SK-N-SH (cell line): Measurements from ENCODE around the gene ETS2. TPM values are rescaled to one million over a fixed set of nuclear protein-coding genes. Genes with fewer than 3 reads are reported as not detected.

Source experiments
- CTCF ChIA-PET: fragments of 300-600, 350-600 bp; formaldehyde crosslinking; extraction: SDS; loops from one replicate; lab custom pipeline; 2021; lab: Yijun Ruan, JAX
- POLR2A ChIA-PET: fragments of 350-600 bp; sonication (Branson Sonifier 250); formaldehyde crosslinking; extraction: SDS; loops from one replicate; lab custom pipeline; 2020; ENCODE audit warnings: antibody characterized with exemption, inconsistent platforms; lab: Yijun Ruan, JAX
- DNase-seq: peaks from one replicate; pipeline ENCODE4 v3.0.0; 2012
- H2AFZ ChIP-seq: fragments of 200-600 bp; sonication (generic); 2 replicates; pipeline ENCODE4 v1.8.1; 2016; ENCODE audit warnings: antibody characterized with exemption, mild to moderate bottlenecking, low read depth
- H3F3A ChIP-seq: fragments of 200-600 bp; sonication (generic); replicated peaks from 2 replicates; pipeline ENCODE3; 2016; ENCODE audit warnings: antibody characterized with exemption, mild to moderate bottlenecking; ENCODE audit not compliant: insufficient read depth
- H3K27ac ChIP-seq, 2 experiments: fragments of 200-500 bp in 1 of 2; fragments of 200-600 bp in 1 of 2; sonication (Bioruptor generic) in 1 of 2; sonication (generic), shearing (Covaris generic) in 1 of 2; 2 replicates each; pipeline versions ENCODE4 v1.5.1 to v1.6.1; 2014 to 2016; ENCODE audit warnings: low read depth in 2 of 2, inconsistent platforms in 1 of 2, low read length in 1 of 2, mild to moderate bottlenecking in 1 of 2, mixed read lengths in 1 of 2
- H3K27me3 ChIP-seq: fragments of 200-600 bp; sonication (generic), shearing (Covaris generic); 2 replicates; pipeline ENCODE4 v1.6.1; 2016; ENCODE audit warnings: mixed run types; ENCODE audit not compliant: insufficient read depth
- H3K36me3 ChIP-seq, 2 experiments: fragments of 200-500 bp in 1 of 2; fragments of 200-600 bp in 1 of 2; sonication (Bioruptor generic) in 1 of 2; sonication (generic) in 1 of 2; replicated peaks in 1 of 2; 2 replicates each; pipeline versions ENCODE3 to v1.5.1; 2014 to 2016; ENCODE audit warnings: low read length in 1 of 2, mild to moderate bottlenecking in 1 of 2; ENCODE audit not compliant: insufficient read depth in 2 of 2, control insufficient read depth in 1 of 2
- H3K4me1 ChIP-seq, 2 experiments: fragments of 200-500 bp in 1 of 2; fragments of 200-600 bp in 1 of 2; sonication (Bioruptor generic) in 1 of 2; sonication (generic), shearing (Covaris generic) in 1 of 2; 2 replicates each; pipeline versions ENCODE4 v1.5.1 to v1.6.1; 2014 to 2016; ENCODE audit warnings: low read depth in 1 of 2, low read length in 1 of 2, mixed run types in 1 of 2; ENCODE audit not compliant: insufficient read depth in 2 of 2, control insufficient read depth in 1 of 2
- H3K4me2 ChIP-seq: fragments of 200-600 bp; sonication (generic), shearing (Covaris generic); 2 replicates; pipeline ENCODE4 v1.6.1; 2017; ENCODE audit warnings: mixed run types
- H3K4me3 ChIP-seq, 2 experiments: fragments of 200-500 bp in 1 of 2; fragments of 200-600 bp in 1 of 2; sonication (Bioruptor generic) in 1 of 2; sonication (generic), shearing (Covaris generic) in 1 of 2; 2 replicates each; pipeline versions ENCODE4 v1.5.1 to v1.8.1; 2014 to 2016; ENCODE audit warnings: low read depth in 2 of 2, inconsistent platforms in 1 of 2, low read length in 1 of 2, mild to moderate bottlenecking in 1 of 2, mixed read lengths in 1 of 2, moderate library complexity in 1 of 2
- H3K79me2 ChIP-seq: fragments of 200-600 bp; sonication (generic); 2 replicates; pipeline ENCODE4 v1.8.1; 2017; ENCODE audit warnings: mild to moderate bottlenecking; ENCODE audit not compliant: insufficient read depth
- H3K9ac ChIP-seq: fragments of 200-600 bp; sonication (generic); 2 replicates; pipeline ENCODE4 v1.6.1; 2017; ENCODE audit warnings: mixed run types
- H3K9me2 ChIP-seq: fragments of 200-600 bp; sonication (generic); 2 replicates; pipeline ENCODE4 v1.6.1; 2017; ENCODE audit warnings: mixed run types
- H3K9me3 ChIP-seq: fragments of 200-600 bp; sonication (generic); 2 replicates; pipeline ENCODE4 v1.6.1; 2017; ENCODE audit warnings: mixed run types, mild to moderate bottlenecking, moderate library complexity
- H4K20me1 ChIP-seq: fragments of 200-600 bp; sonication (generic); 2 replicates; pipeline ENCODE4 v1.6.1; 2017; ENCODE audit warnings: mild to moderate bottlenecking, mixed run types; ENCODE audit not compliant: insufficient read depth
- CHD2 ChIP-seq: fragments of 150-350 bp; IDR thresholded peaks from 2 replicates; pipeline ENCODE4 v1.6.1; 2018; ENCODE audit warnings: low read length; ENCODE audit not compliant: partially characterized antibody
- ELF1 ChIP-seq: IDR thresholded peaks from 2 replicates; pipeline ENCODE4 v1.4.0; 2012
- EP300 ChIP-seq, 2 experiments: IDR thresholded peaks; 2 replicates each; pipeline versions ENCODE4 v1.4.0 to v1.6.1; 2012; ENCODE audit warnings: borderline replicate concordance in 1 of 2, low read depth in 1 of 2, low read length in 1 of 2
- EZH2phosphoT487 ChIP-seq: fragments of 200-600 bp; sonication (generic); IDR thresholded peaks from 2 replicates; pipeline ENCODE4 v1.6.1; 2017; ENCODE audit warnings: low read depth, mixed run types, mild to moderate bottlenecking, antibody characterized with exemption, moderate library complexity, borderline replicate concordance
- FOSL2 ChIP-seq: IDR thresholded peaks from 2 replicates; pipeline ENCODE4 v1.4.0; 2012; ENCODE audit warnings: low read depth, mild to moderate bottlenecking, moderate library complexity, borderline replicate concordance
- FOXM1 ChIP-seq: IDR thresholded peaks from 2 replicates; pipeline ENCODE4 v1.4.0; 2012; ENCODE audit warnings: low read depth, mild to moderate bottlenecking
- GATA2 ChIP-seq: sonication (generic); formaldehyde crosslinking; IDR thresholded peaks from 2 replicates; pipeline ENCODE4 v1.5.0; 2020; ENCODE audit warnings: mild to moderate bottlenecking, missing genetic modification reagents
- MEF2A ChIP-seq: IDR thresholded peaks from 2 replicates; pipeline ENCODE4 v1.4.0; 2012; ENCODE audit warnings: low read depth, borderline replicate concordance
- MXI1 ChIP-seq: IDR thresholded peaks from 2 replicates; pipeline ENCODE4 v1.6.1; 2012; ENCODE audit warnings: mild to moderate bottlenecking, low read depth, low read length, improper control_type of control experiment
- SMC3 ChIP-seq: IDR thresholded peaks from 2 replicates; pipeline ENCODE4 v1.6.1; 2012; ENCODE audit warnings: low read depth, low read length, improper control_type of control experiment
- TAF1 ChIP-seq: IDR thresholded peaks from 2 replicates; pipeline ENCODE4 v1.6.1; 2012; ENCODE audit warnings: low read depth, mild to moderate bottlenecking, low read length, moderate library complexity, borderline replicate concordance
- TCF12 ChIP-seq: IDR thresholded peaks from 2 replicates; pipeline ENCODE4 v1.4.0; 2012
- YY1 ChIP-seq: IDR thresholded peaks from 2 replicates; pipeline ENCODE4 v1.4.0; 2012; ENCODE audit warnings: low read depth, mild to moderate bottlenecking
- WGBS: methylation state at CpG from one replicate; pipeline ENCODE4 v1.1.6; 2017; ENCODE audit warnings: low lambda C conversion rate; 5-methylcytosine and 5-hydroxymethylcytosine counted together
- polyA plus RNA-seq, 3 experiments: library from polyadenylated mRNA; depleted of rRNA; stranded (reverse); fragments of >200 nt; gene quantifications; 2 replicates each; pipeline ENCODE4 v1.2.3, GENCODE V29; 2012
- TF ChIP-seq, protein P1 (sequence below): fragments of 150-350 bp; IDR thresholded peaks from 2 replicates; pipeline ENCODE4 v1.6.1; 2016; ENCODE audit warnings: mild to moderate bottlenecking, low read depth, low read length
- TF ChIP-seq, protein P2 (sequence below): IDR thresholded peaks from 2 replicates; pipeline ENCODE4 v1.4.0; 2012; ENCODE audit warnings: low read depth, borderline replicate concordance
- TF ChIP-seq, protein P3 (sequence below): fragments of 200-600 bp; sonication (generic); IDR thresholded peaks from 2 replicates; pipeline ENCODE4 v1.6.1; 2017; ENCODE audit warnings: antibody characterized with exemption, mild to moderate bottlenecking, moderate library complexity
- TF ChIP-seq, protein P4 (sequence below): IDR thresholded peaks from 2 replicates; pipeline ENCODE4; 2012

Gene ETS2
- polyA plus RNA-seq, 1 of the 3 experiments (the other 2 are of a cell fraction) = 16.3 TPM

DNA sequence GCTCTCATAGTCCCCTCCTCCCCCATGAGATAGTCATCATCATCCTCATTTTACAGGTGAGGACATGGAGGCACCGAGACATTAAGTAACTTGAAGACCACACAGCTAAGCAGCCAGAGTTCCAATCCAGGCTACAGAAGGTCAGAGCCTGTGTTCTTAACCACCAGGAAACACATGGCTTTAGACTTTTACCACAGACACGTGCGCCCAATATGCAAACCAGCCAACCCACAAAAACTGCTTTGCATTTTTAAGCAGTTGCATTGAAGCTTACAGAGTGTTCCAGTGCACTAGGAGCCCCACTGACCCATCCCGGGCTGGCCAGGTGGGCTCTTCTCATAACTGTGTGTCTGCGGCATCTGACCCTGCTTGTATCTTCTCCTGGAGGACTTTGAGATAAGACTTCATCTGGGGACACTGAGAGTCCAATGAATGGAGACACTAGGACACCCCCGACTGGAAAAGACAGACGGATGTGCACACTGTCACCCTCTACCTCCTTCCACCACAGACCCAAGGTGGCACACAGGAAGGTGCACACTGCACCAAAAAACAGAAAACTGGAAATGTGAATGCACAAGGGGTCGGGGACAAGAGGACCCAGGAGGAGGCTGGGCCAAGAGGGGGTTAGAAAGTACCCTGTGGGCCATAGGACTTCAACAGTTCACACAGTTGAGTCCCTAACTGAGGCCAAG, 56.4 kb downstream of the ETS2 start (continued):
- TF ChIP-seq, protein P1, sequence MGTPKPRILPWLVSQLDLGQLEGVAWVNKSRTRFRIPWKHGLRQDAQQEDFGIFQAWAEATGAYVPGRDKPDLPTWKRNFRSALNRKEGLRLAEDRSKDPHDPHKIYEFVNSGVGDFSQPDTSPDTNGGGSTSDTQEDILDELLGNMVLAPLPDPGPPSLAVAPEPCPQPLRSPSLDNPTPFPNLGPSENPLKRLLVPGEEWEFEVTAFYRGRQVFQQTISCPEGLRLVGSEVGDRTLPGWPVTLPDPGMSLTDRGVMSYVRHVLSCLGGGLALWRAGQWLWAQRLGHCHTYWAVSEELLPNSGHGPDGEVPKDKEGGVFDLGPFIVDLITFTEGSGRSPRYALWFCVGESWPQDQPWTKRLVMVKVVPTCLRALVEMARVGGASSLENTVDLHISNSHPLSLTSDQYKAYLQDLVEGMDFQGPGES = no peak
- TF ChIP-seq EP300 (IDR thresholded peaks at IDR 0.05; ENCODE audit: borderline replicate concordance in 1 of 2, low read depth in 1 of 2, low read length in 1 of 2) = no peak
- TF ChIP-seq YY1 = no peak
- no peak for TF ChIP-seq CHD2
- no peak for TF ChIP-seq FOSL2
- no peak for TF ChIP-seq SMC3
- TF ChIP-seq MEF2A = no peak
- TF ChIP-seq, protein P2, sequence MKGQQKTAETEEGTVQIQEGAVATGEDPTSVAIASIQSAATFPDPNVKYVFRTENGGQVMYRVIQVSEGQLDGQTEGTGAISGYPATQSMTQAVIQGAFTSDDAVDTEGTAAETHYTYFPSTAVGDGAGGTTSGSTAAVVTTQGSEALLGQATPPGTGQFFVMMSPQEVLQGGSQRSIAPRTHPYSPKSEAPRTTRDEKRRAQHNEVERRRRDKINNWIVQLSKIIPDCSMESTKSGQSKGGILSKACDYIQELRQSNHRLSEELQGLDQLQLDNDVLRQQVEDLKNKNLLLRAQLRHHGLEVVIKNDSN = no peak
- no peak for TF ChIP-seq MXI1

DNA sequence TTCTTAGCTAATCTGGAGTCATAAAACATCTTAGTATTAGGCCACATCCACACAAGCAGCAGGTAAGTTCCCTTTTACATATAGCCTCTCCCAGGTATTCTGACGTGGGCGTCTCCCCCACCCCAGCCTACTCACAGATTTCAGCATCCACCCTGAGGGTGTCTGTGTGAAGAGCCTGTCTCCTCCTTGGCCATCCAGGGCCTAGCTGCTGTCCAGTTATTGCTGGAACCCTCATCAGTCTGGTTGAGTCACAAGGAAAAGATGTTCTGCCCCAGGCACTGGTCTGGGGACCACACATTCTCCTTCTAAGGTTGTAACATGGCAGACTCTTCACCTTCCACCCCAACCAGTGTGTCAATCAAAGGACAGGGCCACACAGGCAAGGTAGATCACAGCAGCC, 57.6 kb downstream of the ETS2 start:
- no peak for DNase-seq
- CTCF ChIA-PET = no interaction called here
- H3K79me2 ChIP-seq = no peaks in the 10 kb centered on the region
- peaks cover 0 to 8% of the 10 kb centered on the region in 2 experiments; a peak in 1 of 4 replicates for H3K4me1 ChIP-seq
- POLR2A ChIA-PET = no interaction called here
- H3K9ac ChIP-seq = no peak overlapping the region
- no peaks in the 10 kb centered on the region for H3K36me3 ChIP-seq
- no peak overlapping the region for H3K4me2 ChIP-seq
- no peaks in the 10 kb centered on the region for H4K20me1 ChIP-seq
- 87% methylated on average over 2 of the region's 2 CpGs for WGBS
- H3K27me3 ChIP-seq = no peaks in the 10 kb centered on the region
- no peaks in the 10 kb centered on the region for H3K9me2 ChIP-seq
- no peak for TF ChIP-seq YY1
- no peak overlapping the region for H3K4me3 ChIP-seq
- H3K27ac ChIP-seq = no peak overlapping the region
- H3F3A ChIP-seq = no peaks in the 10 kb centered on the region
- no peak overlapping the region for H2AFZ ChIP-seq
- no peaks in the 10 kb centered on the region for H3K9me3 ChIP-seq

DNA sequence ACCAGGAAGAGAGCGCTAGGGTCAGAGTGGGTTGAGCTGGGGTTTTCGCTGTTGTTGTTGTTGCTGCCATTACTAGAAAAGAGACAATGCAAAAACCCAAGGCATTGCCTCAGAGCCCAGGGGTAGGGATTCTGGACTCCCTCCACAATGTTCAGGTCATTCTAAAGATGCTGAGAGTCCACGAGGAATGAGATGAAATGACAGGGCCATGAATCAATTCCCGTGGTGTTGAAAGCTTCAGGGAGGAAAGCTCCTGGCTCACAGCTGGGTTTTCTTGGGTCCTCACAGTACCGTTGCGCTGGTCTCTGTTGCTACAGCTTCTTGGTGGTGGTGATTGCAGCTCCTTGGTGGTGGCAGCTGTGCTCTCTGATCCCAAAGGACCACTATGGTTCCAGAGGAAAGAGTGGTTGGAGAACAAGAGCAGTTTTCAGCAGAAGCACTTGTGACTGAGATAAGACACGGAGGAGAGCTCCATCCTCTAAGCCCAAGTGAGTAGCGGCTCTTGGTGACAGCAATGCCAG, 58.2 kb downstream of the ETS2 start:
- Histone ChIP-seq H3K27ac (no peak overlapping the region), H4K20me1 (no peaks in the 10 kb centered on the region), H3K36me3 (no peaks in the 10 kb centered on the region), H2AFZ (no peak overlapping the region), H3K9ac (no peak overlapping the region), H3K4me2 (no peak overlapping the region), H3K27me3 (no peaks in the 10 kb centered on the region), H3K4me1 (peaks cover 0 to 8% of the 10 kb centered on the region in 2 experiments; a peak in 1 of 4 replicates), H3K79me2 (no peaks in the 10 kb centered on the region), H3K9me3 (no peaks in the 10 kb centered on the region), H3F3A (no peaks in the 10 kb centered on the region), H3K4me3 (no peak overlapping the region), H3K9me2 (no peaks in the 10 kb centered on the region)
- CTCF ChIA-PET = no interaction called here
- DNase-seq = no peak
- POLR2A ChIA-PET = no interaction called here
- 88% methylated on average over 8 of the region's 8 CpGs for WGBS
- TF ChIP-seq, protein P2 = no peak
- TF ChIP-seq TAF1 (no peak), MEF2A (no peak), EP300 (IDR thresholded peaks at IDR 0.05; ENCODE audit: borderline replicate concordance in 1 of 2, low read depth in 1 of 2, low read length in 1 of 2) (no peak), GATA2 (no peak), TCF12 (no peak), MXI1 (no peak), ELF1 (no peak), EZH2phosphoT487 (no peak), FOXM1 (no peak)
- TF ChIP-seq, protein P1 = no peak
- TF ChIP-seq, protein P3, sequence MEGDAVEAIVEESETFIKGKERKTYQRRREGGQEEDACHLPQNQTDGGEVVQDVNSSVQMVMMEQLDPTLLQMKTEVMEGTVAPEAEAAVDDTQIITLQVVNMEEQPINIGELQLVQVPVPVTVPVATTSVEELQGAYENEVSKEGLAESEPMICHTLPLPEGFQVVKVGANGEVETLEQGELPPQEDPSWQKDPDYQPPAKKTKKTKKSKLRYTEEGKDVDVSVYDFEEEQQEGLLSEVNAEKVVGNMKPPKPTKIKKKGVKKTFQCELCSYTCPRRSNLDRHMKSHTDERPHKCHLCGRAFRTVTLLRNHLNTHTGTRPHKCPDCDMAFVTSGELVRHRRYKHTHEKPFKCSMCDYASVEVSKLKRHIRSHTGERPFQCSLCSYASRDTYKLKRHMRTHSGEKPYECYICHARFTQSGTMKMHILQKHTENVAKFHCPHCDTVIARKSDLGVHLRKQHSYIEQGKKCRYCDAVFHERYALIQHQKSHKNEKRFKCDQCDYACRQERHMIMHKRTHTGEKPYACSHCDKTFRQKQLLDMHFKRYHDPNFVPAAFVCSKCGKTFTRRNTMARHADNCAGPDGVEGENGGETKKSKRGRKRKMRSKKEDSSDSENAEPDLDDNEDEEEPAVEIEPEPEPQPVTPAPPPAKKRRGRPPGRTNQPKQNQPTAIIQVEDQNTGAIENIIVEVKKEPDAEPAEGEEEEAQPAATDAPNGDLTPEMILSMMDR = no peak
- TF ChIP-seq, protein P4, sequence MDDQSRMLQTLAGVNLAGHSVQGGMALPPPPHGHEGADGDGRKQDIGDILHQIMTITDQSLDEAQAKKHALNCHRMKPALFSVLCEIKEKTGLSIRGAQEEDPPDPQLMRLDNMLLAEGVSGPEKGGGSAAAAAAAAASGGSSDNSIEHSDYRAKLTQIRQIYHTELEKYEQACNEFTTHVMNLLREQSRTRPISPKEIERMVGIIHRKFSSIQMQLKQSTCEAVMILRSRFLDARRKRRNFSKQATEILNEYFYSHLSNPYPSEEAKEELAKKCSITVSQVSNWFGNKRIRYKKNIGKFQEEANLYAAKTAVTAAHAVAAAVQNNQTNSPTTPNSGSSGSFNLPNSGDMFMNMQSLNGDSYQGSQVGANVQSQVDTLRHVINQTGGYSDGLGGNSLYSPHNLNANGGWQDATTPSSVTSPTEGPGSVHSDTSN = no peak
